Testis (tissue), 3 donors: ENCODE data around the gene SLC41A3. TPM values are rescaled to one million over a fixed set of nuclear protein-coding genes. Genes with fewer than 3 reads are reported as not detected.

ENCODE experiments used
- DNase-seq: peaks from one replicate; pipeline ENCODE4 v3.0.0-alpha.2; 2019
- H3K27ac ChIP-seq, 2 donors: fragments of 200-600 bp; sonication (generic); one replicate each; pipeline ENCODE4 v1.5.1; 2019
- H3K27me3 ChIP-seq: fragments of 200-600 bp; sonication (generic); one replicate; pipeline ENCODE4 v1.5.1; 2019
- H3K36me3 ChIP-seq: fragments of 200-600 bp; sonication (generic); one replicate; pipeline ENCODE4 v1.5.1; 2017; ENCODE audit warnings: low read depth; ENCODE audit errors: missing control alignments
- H3K4me1 ChIP-seq: fragments of 200-600 bp; sonication (generic); one replicate; pipeline ENCODE4 v1.5.1; 2019
- H3K4me3 ChIP-seq, 2 donors: fragments of 200-600 bp; sonication (generic); one replicate each; pipeline ENCODE4 v1.5.1; 2017 to 2019
- H3K9me3 ChIP-seq: fragments of 200-600 bp; sonication (generic); one replicate; pipeline ENCODE4 v1.5.1; 2017
- POLR2A ChIP-seq: fragments of 450-650 bp; IDR thresholded peaks from one replicate; pipeline ENCODE4 v1.6.1; 2017; ENCODE audit warnings: antibody characterized with exemption, mild to moderate bottlenecking, moderate library complexity
- WGBS, 2 donors: methylation state at CpG; one replicate each; pipeline ENCODE4 v1.1.5; 2018; 5-methylcytosine and 5-hydroxymethylcytosine counted together
- intact Hi-C: fragments of 100-400 bp; cut with DNase I; formaldehyde crosslinking; loops from one replicate; pipeline ENCODE4 v1.15.1; 2023; ENCODE audit warnings: low total_unique reads
- polyA plus RNA-seq: library from polyadenylated mRNA; stranded (reverse); fragments of 350-450 nt; fragmentation: Illumina TruSeq; extraction: RNeasy Lipid Tissue Mini Kit (QIAGEN cat#74804); gene quantifications from one replicate; pipeline ENCODE4 v1.2.3, GENCODE V29; 2014; ENCODE audit warnings: low read depth, low replicate concordance; ENCODE audit not compliant: insufficient read depth
- total RNA-seq, 2 donors: library from RNA; depleted of rRNA; stranded (reverse); fragments of >200 nt; gene quantifications; one replicate each; pipeline ENCODE4 v1.2.3, GENCODE V29; 2016
- TF ChIP-seq, protein P1 (sequence below), 3 experiments: fragments of 450-650 bp in 2 of 3; fragments of 200-600 bp in 1 of 3; sonication (generic) in 1 of 3; IDR thresholded peaks; one replicate each; pipeline ENCODE4 v1.5.1; 2016 to 2019; ENCODE audit warnings: antibody characterized with exemption in 3 of 3, mild to moderate bottlenecking in 2 of 3, moderate library complexity in 1 of 3

The SLC41A3 gene
- total and polyA plus RNA-seq, 3 donors from 2014 or later: 160 to 220 (median 161) TPM

- Histone ChIP-seq H3K36me3 (no peaks in the 10 kb centered on the region), H3K27ac (no peak overlapping the region), H3K9me3 (no peaks in the 10 kb centered on the region), H3K4me3 (no peak overlapping the region), H3K4me1 (peaks cover 14% of the 10 kb centered on the region), H3K27me3 (no peaks in the 10 kb centered on the region)
- intact Hi-C loops: no loop called here
- WGBS, 2 donors: 67 to 73% methylated on average over 9 to 10 of the region's 10 CpGs
- TF ChIP-seq, protein P1, sequence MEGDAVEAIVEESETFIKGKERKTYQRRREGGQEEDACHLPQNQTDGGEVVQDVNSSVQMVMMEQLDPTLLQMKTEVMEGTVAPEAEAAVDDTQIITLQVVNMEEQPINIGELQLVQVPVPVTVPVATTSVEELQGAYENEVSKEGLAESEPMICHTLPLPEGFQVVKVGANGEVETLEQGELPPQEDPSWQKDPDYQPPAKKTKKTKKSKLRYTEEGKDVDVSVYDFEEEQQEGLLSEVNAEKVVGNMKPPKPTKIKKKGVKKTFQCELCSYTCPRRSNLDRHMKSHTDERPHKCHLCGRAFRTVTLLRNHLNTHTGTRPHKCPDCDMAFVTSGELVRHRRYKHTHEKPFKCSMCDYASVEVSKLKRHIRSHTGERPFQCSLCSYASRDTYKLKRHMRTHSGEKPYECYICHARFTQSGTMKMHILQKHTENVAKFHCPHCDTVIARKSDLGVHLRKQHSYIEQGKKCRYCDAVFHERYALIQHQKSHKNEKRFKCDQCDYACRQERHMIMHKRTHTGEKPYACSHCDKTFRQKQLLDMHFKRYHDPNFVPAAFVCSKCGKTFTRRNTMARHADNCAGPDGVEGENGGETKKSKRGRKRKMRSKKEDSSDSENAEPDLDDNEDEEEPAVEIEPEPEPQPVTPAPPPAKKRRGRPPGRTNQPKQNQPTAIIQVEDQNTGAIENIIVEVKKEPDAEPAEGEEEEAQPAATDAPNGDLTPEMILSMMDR (IDR thresholded peaks at IDR 0.05): no peak
- no peak for TF ChIP-seq POLR2A
- peak; percentile 28 for DNase-seq
Measured at GRCh38 chr3:126023390-126023789, 60.5 kb downstream of the SLC41A3 start.

- 62 to 70% methylated on average over 7 to 10 of the region's 10 CpGs for WGBS, 2 donors
- H3K36me3 ChIP-seq: no peaks in the 10 kb centered on the region
- H3K27me3 ChIP-seq: no peaks in the 10 kb centered on the region
- H3K9me3 ChIP-seq: no peaks in the 10 kb centered on the region
- TF ChIP-seq, protein P1 (IDR thresholded peaks at IDR 0.05): no peak
- TF ChIP-seq POLR2A: no peak
- H3K4me3 ChIP-seq: no peak overlapping the region
- H3K4me1 ChIP-seq: peaks cover 14% of the 10 kb centered on the region
- no peak for DNase-seq
- intact Hi-C loops: no loop called here
- no peak overlapping the region for H3K27ac ChIP-seq
Measured at GRCh38 chr3:126022741-126023359, 61.1 kb downstream of the SLC41A3 start.

DNA sequence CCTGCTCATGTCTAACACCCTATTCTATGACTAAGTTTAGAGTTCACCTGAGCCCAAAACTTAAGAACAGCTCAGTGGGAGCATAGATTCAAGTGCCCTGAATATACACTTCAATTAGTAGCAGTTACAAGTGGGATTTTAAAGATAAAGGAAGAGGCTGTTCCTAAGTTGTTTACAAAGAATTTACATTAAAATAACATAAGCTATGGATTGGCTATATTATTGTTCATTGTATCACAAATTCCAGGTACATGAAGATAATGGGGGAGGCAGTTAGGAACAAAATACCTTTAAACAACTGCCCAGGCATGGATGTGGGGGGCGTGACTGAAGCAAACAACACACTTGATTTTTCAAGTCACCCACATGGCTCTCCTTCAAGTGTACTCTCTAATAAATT lies 62.2 kb downstream of the SLC41A3 start:
- TF ChIP-seq, protein P1 (IDR thresholded peaks at IDR 0.05): no peak
- no peak for TF ChIP-seq POLR2A
- Histone ChIP-seq H3K36me3 (no peaks in the 10 kb centered on the region), H3K27ac (peak overlapping the region in 1 of 2 donors; percentile 8), H3K27me3 (no peaks in the 10 kb centered on the region), H3K9me3 (no peaks in the 10 kb centered on the region), H3K4me1 (peaks cover 14% of the 10 kb centered on the region), H3K4me3 (no peak overlapping the region)
- no peak for DNase-seq
- intact Hi-C loops: no loop called here
- WGBS, 2 donors: 62 to 80% methylated on average over 1 of the region's 1 CpG

DNA sequence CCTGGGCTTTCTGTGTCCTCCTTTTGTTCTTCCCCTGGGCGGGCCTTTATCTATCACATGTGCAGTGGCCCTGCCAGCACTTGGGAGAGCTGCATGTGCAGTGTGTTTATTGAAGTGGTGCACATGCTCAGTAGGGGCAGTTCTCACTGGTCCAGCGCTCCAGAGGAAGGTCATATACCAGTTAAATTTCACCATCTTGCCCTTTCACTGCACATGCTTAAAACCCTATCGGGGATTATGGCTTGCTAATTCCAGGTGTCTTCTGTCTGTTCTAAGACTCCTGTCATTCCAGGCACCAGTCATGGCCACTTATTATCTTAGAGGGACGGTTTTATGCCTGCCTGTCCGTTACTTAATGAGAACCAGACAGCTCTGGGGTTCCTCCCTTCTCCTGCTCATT lies 62.7 kb downstream of the SLC41A3 start:
- intact Hi-C loops: no loop called here
- Histone ChIP-seq H3K4me3 (no peak overlapping the region), H3K27ac (peak overlapping the region in 1 of 2 donors; percentile 8), H3K27me3 (no peaks in the 10 kb centered on the region), H3K4me1 (peaks cover 14% of the 10 kb centered on the region), H3K9me3 (no peaks in the 10 kb centered on the region), H3K36me3 (no peaks in the 10 kb centered on the region)
- peak; percentile 70 for DNase-seq
- WGBS, 2 donors: 52 to 74% methylated on average over 5 of the region's 5 CpGs
- TF ChIP-seq, protein P1 (IDR thresholded peaks at IDR 0.05): no peak
- no peak for TF ChIP-seq POLR2A

DNA sequence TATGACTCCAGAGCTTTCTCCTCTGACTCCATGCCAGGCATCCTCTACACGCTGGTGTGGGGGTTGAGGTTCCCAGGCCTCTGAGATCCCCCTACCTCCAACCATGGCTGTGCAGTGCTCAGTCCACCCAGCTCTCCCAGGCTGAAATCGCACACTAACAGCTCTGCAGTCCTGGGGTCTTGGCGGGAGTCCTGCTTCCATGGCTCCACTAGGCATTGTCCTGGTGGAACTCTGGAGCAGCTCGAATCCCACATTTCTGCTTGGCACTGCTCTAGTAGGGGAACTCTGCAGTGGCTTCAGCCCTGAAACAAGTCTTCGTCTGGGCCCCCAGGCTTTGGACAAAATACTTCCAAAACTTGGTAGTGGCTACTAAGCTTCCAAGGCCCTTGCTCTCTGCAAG lies 64.2 kb downstream of the SLC41A3 start:
- no peak overlapping the region for H3K27ac ChIP-seq
- peaks cover 14% of the 10 kb centered on the region for H3K4me1 ChIP-seq
- 82 to 98% methylated on average over 3 to 5 of the region's 5 CpGs for WGBS, 2 donors
- DNase-seq: no peak
- no peak overlapping the region for H3K4me3 ChIP-seq
- H3K36me3 ChIP-seq: no peaks in the 10 kb centered on the region
- intact Hi-C loops: no loop called here
- H3K9me3 ChIP-seq: no peaks in the 10 kb centered on the region
- TF ChIP-seq POLR2A: no peak
- TF ChIP-seq, protein P1 (IDR thresholded peaks at IDR 0.05): no peak
- no peaks in the 10 kb centered on the region for H3K27me3 ChIP-seq
